COLO668 (cell line): ENCODE results near the gene CCPG1.

Source experiments
- DNase-seq: peaks from one replicate; lab custom pipeline; 2025; ENCODE audit not compliant: unreplicated experiment; lab: John Stamatoyannopoulos, UW

Gene CCPG1

GRCh38 chr15:55389264-55389607 is 18.9 kb downstream of the CCPG1 start:
- DNase-seq, result no peak

- no peak for DNase-seq
These were observed 21.1 kb downstream of the CCPG1 start for GRCh38 chr15:55387027-55387426.

GRCh38 chr15:55383687-55384086 is 24.5 kb downstream of the CCPG1 start:
- DNase-seq, result no peak

GRCh38 chr15:55381595-55381994 is 26.6 kb downstream of the CCPG1 start:
- no peak for DNase-seq

- no peak for DNase-seq
These were observed 29.1 kb downstream of the CCPG1 start for GRCh38 chr15:55379095-55379494.

- no peak for DNase-seq
These were observed 35.3 kb downstream of the CCPG1 start for GRCh38 chr15:55372701-55373440.

GRCh38 chr15:55366981-55367380 is 41.2 kb downstream of the CCPG1 start:
- DNase-seq, result no peak

- DNase-seq, result no peak
These were observed 45.5 kb downstream of the CCPG1 start for GRCh38 chr15:55362641-55363040.

- DNase-seq, result no peak
These were observed 47.1 kb downstream of the CCPG1 start for GRCh38 chr15:55361048-55361447.

GRCh38 chr15:55360256-55360655 is 47.9 kb downstream of the CCPG1 start:
- DNase-seq, result no peak

GRCh38 chr15:55358471-55358870 is 49.7 kb downstream of the CCPG1 start:
- DNase-seq, result no peak

GRCh38 chr15:55357774-55358173 is 50.4 kb downstream of the CCPG1 start:
- DNase-seq, result no peak

GRCh38 chr15:55356985-55357585 is 51.1 kb downstream of the CCPG1 start:
- DNase-seq, result no peak

GRCh38 chr15:55353025-55353424 is 55.1 kb downstream of the CCPG1 start:
- no peak for DNase-seq

GRCh38 chr15:55349282-55349681 is 58.9 kb downstream of the CCPG1 start:
- no peak for DNase-seq

- no peak for DNase-seq
These were observed 59.8 kb downstream of the CCPG1 start for GRCh38 chr15:55348281-55348778.

GRCh38 chr15:55344206-55344605 is 64.0 kb downstream of the CCPG1 start:
- DNase-seq, result no peak

GRCh38 chr15:55343168-55343567 is 65.0 kb downstream of the CCPG1 start:
- DNase-seq, result no peak

- no peak for DNase-seq
These were observed 71.0 kb downstream of the CCPG1 start for GRCh38 chr15:55337160-55337559.

- DNase-seq, result no peak
These were observed 73.2 kb downstream of the CCPG1 start for GRCh38 chr15:55334997-55335396.

GRCh38 chr15:55334371-55334770 is 73.8 kb downstream of the CCPG1 start:
- no peak for DNase-seq

GRCh38 chr15:55327387-55327786 is 80.8 kb downstream of the CCPG1 start:
- DNase-seq, result no peak

GRCh38 chr15:55322467-55322866 is 85.7 kb downstream of the CCPG1 start:
- DNase-seq, result no peak
